SH-SY5Y (cell line): ENCODE measurements around the gene CLSTN2.

Experiments
- GATA2 ChIP-seq: IDR thresholded peaks from 2 replicates; pipeline ENCODE4 v1.6.1; 2011; ENCODE audit warnings: mild to moderate bottlenecking, low read depth, low read length
- GATA3 ChIP-seq: IDR thresholded peaks from 2 replicates; pipeline ENCODE4 v1.6.1; 2011; ENCODE audit warnings: low read depth, mild to moderate bottlenecking, low read length, moderate library complexity

Gene CLSTN2

DNA sequence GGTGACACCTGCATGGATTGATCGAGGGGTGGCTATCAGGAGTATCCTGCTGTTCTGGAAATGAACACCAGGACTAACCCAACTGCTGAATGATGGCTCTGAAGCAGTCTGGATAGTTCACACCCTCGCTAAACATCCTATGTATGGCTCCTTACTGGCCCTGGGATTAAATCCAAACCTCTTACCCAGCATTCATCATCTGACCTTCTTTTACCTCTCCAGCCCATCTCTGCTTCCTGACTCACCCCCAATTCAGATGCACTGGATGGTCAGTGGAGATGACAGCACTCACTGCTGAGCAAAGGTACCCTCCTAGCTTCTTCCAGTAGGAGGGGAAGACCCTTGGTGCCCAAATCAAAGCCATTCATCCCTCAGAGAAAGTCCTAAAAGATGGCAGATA is 507.6 kb downstream of the CLSTN2 start:
- TF ChIP-seq GATA3 = no peak
- no peak for TF ChIP-seq GATA2

DNA sequence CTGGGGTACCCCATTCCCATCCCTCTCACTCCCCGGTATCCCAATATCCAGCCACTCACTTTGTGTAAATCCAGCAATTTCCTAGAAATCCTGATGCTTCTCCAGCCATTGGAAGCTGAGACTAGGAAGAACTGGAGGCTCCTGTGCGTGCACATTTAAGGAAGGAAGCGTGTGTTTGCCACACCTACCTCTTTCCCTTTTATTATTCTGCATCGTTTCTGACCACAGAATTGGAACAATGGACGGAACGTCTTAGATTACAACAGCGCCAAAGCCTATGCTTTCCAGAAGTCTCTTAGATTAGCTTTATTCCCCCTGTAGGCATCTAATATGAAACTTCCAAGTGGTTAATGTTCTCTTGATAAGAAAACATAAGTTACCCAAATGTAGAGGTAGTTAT is 508.1 kb downstream of the CLSTN2 start:
- TF ChIP-seq GATA3 (no peak), GATA2 (no peak)

DNA sequence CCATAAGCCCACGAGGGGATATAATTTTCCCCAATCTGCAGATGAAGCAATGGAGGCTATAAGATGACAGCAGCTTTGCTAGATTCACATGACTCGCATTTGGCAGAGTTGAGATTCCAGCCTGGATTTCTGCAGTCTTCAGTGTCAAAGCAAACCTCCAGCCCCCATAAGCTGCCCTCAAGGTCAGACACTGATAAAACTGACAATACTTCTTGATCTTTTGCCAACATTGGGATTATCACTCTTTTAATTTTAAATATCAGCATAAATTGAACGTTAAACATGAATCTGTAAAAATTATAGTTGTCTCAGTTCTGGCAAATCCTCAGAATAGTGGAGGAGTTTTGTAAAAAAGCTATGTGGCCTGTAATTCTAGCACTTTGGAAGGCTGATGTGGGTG is 508.8 kb downstream of the CLSTN2 start:
- TF ChIP-seq GATA2 (no peak), GATA3 (no peak)

DNA sequence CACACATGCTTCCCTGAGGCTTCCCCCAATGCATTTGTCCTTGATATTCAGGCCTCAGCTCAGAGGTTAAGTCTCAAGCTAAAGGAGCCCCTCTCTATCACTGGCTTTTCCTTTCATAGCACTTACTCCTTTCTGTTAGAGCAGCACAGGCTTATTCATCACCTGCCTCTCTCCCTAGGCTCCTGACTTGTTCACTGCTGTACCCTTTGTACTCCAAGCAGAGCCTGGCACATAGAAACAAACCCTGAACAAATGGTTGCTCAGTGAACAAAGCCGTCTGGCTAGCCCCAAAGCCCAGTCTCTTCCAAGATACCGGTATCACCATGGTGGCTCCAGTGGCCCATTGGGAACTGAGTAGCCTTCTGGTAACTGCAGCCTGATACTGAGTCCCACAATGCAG is 511.7 kb downstream of the CLSTN2 start:
- TF ChIP-seq GATA2 = no peak
- no peak for TF ChIP-seq GATA3

DNA sequence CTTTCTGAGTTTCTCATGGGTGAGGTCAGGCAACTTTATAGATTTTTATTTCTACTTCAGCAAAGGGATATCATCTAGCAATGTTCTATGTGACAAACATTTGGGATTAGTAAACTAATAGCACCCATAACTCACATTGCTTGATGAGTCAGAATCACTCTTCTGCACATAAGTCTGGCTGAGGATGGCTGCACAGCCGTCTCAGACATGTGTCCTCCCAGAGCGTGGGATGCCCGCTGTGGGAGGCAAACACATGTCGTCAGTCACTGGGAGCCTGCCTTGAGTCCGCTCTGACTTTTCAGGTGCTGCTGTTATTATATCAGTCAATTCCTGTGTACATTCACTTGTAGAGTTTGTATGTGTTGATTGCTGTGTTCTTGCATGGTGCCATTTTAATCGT is 512.2 kb downstream of the CLSTN2 start:
- TF ChIP-seq GATA2 (no peak), GATA3 (no peak)

DNA sequence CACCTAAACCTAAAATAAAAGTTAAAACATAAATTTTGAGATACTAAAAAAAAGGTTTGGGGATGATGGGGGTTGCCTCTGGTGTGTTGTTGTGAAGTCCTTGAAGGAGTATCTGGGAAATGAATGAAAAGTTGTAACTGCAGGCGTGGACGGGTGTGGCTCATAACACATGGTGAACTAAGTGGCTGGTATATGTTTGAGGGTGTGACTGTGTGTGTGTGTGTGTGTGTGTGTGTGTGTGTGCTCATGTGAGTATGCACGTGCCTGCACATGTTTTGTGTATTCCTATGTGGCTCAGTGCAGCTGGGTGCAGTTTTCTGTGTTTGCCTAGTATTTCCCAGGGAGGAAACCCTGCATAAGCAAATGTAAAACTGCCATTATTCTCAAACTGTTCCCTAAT is 513.0 kb downstream of the CLSTN2 start:
- TF ChIP-seq GATA2 (no peak), GATA3 (no peak)

DNA sequence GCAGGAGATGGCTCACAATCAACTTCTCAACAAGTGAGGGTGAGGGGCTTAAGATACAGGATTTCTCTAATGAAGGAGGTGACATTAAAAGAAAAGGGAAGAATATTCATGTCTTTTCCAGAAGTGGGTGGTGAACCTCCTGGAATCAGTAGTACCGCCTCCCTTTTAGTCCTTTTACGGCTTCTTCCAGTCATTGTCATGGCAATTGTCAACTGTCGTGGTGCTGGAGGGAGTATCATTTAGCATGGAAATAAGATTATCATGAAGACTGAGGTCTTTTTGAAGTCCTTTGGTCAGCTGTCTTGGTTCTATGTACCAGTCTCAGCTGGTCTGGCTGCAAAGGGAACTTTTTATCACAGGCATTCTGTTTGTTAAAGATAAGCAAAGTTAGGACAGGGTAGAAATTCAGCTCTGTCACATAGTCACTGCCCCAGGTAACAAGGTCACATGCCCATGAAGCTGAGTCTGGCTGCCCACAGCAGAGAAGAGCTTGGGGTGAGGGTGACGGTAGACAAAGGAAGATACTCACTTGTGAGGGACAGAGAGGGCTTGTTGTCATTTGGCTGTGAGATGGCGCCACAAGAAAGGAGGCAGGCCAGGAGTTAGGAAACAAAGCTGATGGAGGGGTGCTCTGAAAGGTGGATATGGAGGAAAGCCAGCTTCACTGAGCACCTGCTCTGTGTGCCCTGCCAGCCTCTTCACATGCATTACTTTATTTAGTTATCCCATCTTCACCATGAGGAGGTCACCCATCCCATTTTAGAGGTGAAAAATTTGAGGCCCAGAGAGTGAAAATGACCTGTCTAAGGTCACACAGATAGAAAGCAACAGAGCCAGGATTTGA is 514.6 kb downstream of the CLSTN2 start:
- TF ChIP-seq GATA3 (no peak), GATA2 (no peak)

DNA sequence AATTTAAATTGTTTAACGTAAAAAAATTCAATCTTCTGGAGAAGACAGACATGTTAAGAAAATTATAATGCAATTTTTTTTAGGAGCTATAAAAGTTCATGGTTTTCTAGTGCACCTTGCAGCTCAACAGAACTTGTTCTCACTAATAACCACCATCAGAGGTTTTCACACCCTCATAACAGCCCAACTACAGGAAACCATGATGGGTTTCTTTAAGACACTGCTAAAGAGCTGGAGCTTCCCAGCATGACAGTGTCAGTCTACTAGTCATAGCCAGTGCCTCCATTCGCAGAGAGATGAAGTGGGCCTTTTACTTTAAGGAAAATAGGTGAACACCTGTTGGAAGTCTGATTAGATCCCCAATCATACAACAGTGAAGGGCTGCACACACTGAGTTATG is 518.8 kb downstream of the CLSTN2 start:
- TF ChIP-seq GATA2 (no peak), GATA3 (no peak)

DNA sequence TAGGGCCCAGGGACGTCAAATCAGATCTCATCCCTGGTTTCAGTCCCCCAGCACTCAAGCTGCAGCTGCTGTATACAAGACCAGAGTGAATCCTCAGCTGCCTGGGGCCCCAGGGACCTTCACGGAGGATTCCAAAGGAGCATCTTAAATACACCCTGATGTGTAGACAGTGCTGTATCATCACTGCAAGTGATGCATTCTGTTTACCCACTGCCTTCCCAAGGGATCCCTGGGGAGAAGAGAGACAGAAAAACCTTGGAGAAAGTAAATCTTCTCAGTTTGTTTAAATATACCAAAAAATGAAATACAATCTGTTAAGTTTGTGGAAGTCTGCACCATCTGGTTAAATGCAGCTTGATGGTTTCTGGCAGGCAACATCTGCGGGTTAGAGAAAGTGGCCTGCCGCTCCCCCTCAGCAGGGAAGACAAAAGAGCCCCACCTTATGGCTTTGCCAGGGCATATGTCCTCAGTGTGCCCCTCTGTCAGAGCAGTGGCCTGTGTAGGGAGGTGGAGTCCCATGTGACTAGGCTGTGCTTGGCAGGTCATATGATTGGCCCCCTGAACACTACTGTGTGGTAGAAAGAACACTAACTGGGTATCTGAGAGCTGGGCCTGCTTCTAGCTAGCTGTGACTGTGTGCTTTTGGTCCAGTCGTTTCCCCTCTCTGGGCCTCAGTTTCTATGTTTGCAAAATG is 520.7 kb downstream of the CLSTN2 start:
- TF ChIP-seq GATA3 (no peak), GATA2 (no peak)

DNA sequence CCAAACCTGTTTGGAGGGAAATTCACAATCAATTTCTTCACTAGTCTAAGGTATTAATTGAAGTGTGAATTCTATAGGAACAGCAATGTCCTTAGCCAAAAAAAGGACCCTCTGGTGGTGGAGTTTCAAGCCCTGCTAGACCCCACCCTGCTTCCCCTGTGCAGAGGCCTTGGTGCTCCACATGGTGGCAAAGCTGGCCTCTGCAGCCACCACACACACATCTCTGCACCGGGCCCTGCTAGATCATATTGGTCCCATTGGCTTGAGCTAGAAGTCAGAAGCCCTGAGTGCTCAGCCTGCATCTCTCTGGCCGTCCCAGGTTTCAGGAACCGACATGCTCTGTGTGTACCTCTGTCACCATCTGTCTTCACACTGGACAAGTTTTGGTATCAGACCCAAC is 522.0 kb downstream of the CLSTN2 start:
- TF ChIP-seq GATA2 = no peak
- TF ChIP-seq GATA3 = no peak

DNA sequence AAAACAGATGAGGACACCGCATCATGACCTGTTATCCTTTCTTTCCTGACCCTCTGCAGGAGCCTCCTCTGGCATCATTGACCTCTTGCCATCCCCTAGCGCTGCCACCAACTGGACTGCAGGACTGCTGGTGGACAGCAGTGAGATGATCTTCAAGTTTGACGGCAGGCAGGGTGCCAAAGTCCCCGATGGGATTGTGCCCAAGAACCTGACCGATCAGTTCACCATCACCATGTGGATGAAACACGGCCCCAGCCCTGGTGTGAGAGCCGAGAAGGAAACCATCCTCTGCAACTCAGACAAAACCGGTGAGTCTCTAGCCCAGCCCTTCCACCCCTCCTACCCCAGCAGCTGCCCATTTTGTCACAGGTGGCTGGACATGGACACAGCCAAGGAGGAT is 524.5 kb downstream of the CLSTN2 start:
- TF ChIP-seq GATA2 = no peak
- TF ChIP-seq GATA3 = no peak

DNA sequence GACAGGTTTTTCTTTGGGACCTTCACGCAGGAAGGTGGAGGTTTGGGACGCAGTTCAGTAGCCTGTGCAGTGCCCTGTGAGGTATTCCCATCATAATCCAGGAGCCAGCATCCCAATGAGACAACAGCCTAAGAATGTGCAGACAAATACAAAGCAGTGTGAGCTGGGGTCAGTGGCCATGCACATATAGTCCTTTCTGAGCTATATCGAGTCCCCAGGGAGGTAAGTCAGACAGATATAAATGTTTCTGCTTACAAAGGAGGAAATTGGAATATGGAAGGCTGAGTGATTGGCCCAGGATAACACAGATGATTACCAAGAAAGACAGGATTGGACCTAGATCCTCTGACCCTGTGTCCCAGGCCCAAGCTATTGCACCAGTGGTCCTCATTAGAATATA is 526.3 kb downstream of the CLSTN2 start:
- TF ChIP-seq GATA3 = no peak
- TF ChIP-seq GATA2 = no peak

DNA sequence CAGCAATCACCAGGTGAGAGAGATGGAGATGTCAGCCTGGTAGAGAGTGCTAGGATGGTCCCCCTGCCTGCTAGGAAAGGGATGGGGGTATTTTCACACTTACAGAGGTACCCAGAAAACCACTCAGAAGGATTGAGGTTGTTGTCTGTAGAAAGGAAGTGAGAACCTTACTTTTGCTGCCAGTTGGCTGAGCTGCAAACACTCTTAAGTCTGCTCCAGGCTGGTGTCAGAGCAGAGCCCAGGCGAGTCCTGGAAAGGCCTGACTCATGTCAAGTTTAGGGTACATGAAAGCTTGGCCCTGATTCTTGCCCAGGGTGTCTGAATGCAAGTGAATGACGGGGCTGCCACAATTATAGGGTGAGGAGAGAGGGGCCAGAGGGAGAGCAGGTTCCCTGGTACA is 528.4 kb downstream of the CLSTN2 start:
- TF ChIP-seq GATA2 (no peak), GATA3 (no peak)

DNA sequence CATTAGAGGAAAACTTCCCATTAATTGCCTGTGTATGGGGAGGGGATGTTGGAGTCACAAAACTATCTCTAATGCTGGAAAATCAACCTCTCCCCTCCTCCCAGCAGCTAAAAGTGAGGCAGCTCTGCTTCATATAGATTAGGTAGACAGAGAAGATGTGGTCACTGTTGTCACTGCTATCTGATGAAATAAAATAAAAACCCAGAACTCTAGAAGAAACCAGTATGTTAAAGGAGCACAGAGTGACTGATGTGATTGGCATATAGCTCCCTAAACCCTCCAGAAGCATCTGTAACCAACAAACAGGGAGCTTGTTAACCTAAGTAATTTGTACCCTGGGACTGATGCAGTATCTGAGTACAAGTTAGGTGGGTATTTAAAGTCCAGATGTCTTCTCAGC is 531.0 kb downstream of the CLSTN2 start:
- TF ChIP-seq GATA3 (no peak), GATA2 (no peak)

DNA sequence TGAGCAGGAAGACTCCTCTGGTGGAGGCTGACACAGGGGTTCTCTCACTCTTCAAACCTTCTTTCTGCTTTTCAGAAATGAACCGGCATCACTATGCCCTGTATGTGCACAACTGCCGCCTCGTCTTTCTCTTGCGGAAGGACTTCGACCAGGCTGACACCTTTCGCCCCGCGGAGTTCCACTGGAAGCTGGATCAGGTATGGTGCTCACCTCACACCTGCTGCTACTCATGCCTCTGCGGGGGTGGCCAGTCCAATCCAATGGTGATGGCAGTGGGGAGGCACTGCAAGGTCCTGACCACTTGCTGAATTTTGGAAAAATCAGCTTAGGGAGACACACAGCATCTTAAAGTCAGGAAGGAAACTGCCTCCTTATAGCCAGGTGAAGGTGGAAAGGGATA is 531.5 kb downstream of the CLSTN2 start:
- TF ChIP-seq GATA3 (no peak), GATA2 (no peak)
